Measurements from ENCODE around the gene FBXW7.

The FBXW7 gene

GRCh38 chr4:152369902-152370295, 166.0 kb downstream of the FBXW7 start:
- no peak for DNase-seq (ENCODE audit: low spot score)

- no peak for DNase-seq (ENCODE audit: low spot score)
Measured at GRCh38 chr4:152369203-152369901, 166.5 kb downstream of the FBXW7 start.

GRCh38 chr4:152368001-152368400, 167.9 kb downstream of the FBXW7 start:
- DNase-seq (ENCODE audit: low spot score): no peak

GRCh38 chr4:152364883-152365282, 171.0 kb downstream of the FBXW7 start:
- DNase-seq (ENCODE audit: low spot score): no peak

GRCh38 chr4:152364383-152364782, 171.5 kb downstream of the FBXW7 start:
- no peak for DNase-seq (ENCODE audit: low spot score)

- no peak for DNase-seq (ENCODE audit: low spot score)
Measured at GRCh38 chr4:152363904-152364303, 172.0 kb downstream of the FBXW7 start.

GRCh38 chr4:152363086-152363485, 172.8 kb downstream of the FBXW7 start:
- no peak for DNase-seq (ENCODE audit: low spot score)

- DNase-seq (ENCODE audit: low spot score): no peak
Measured at GRCh38 chr4:152360045-152360410, 175.9 kb downstream of the FBXW7 start.

GRCh38 chr4:152359208-152360044, 176.5 kb downstream of the FBXW7 start:
- no peak for DNase-seq (ENCODE audit: low spot score)

- no peak for DNase-seq (ENCODE audit: low spot score)
Measured at GRCh38 chr4:152357206-152357605, 178.7 kb downstream of the FBXW7 start.

GRCh38 chr4:152356428-152357034, 179.4 kb downstream of the FBXW7 start:
- no peak for DNase-seq (ENCODE audit: low spot score)

GRCh38 chr4:152352622-152353116, 183.2 kb downstream of the FBXW7 start:
- DNase-seq (ENCODE audit: low spot score): peak; percentile 62

- no peak for DNase-seq (ENCODE audit: low spot score)
Measured at GRCh38 chr4:152352215-152352614, 183.7 kb downstream of the FBXW7 start.

GRCh38 chr4:152351080-152351479, 184.8 kb downstream of the FBXW7 start:
- no peak for DNase-seq (ENCODE audit: low spot score)

GRCh38 chr4:152348670-152349069, 187.2 kb downstream of the FBXW7 start:
- DNase-seq (ENCODE audit: low spot score): no peak

- DNase-seq (ENCODE audit: low spot score): no peak
Measured at GRCh38 chr4:152346979-152347378, 188.9 kb downstream of the FBXW7 start.

- DNase-seq (ENCODE audit: low spot score): no peak
Measured at GRCh38 chr4:152346526-152346925, 189.4 kb downstream of the FBXW7 start.

- DNase-seq (ENCODE audit: low spot score): no peak
Measured at GRCh38 chr4:152344001-152344400, 191.9 kb downstream of the FBXW7 start.

GRCh38 chr4:152342293-152342692, 193.6 kb downstream of the FBXW7 start:
- DNase-seq (ENCODE audit: low spot score): no peak

GRCh38 chr4:152340818-152341217, 195.1 kb downstream of the FBXW7 start:
- no peak for DNase-seq (ENCODE audit: low spot score)

GRCh38 chr4:152339576-152339975, 196.3 kb downstream of the FBXW7 start:
- no peak for DNase-seq (ENCODE audit: low spot score)

- DNase-seq (ENCODE audit: low spot score): no peak
Measured at GRCh38 chr4:152334931-152335330, 201.0 kb downstream of the FBXW7 start.

GRCh38 chr4:152331042-152331441, 204.8 kb downstream of the FBXW7 start:
- DNase-seq (ENCODE audit: low spot score): no peak
